ENCODE data around the gene EYA2.

DNA sequence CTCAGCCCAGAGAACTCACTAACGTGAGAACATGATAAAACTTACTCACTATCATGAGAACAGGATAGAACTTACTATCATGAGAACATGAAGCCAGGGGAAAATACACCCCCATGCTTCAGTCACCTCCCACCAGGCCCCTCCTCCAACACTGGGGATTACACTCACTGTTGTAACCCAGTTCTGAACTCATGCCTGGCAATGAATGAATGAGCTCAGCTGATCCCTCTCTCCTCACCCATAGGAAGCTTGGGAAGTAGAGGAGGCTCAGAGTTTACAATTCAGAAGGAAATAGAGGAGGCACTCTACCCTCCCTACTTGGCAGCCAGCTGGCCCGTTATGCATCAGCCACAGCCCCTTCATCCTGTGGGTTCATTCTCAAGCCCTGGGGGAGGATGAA, 102.5 kb downstream of the EYA2 start:
- TF ChIP-seq ZNF274 (IDR thresholded peaks at IDR 0.05; ENCODE audit: low read depth, low read length) (no peak), YY1 (IDR thresholded peaks at IDR 0.05; ENCODE audit: insufficient read depth, insufficient read length) (no peak), SUZ12 (IDR thresholded peaks at IDR 0.05; ENCODE audit: extremely low read depth, insufficient read depth, insufficient read length) (no peak)
